Common myeloid progenitor, CD34-positive (primary cell): ENCODE data around the gene FOXP1.

ENCODE experiments used
- CTCF ChIA-PET: fragments of 350-600 bp; sonication (Branson Sonifier 250); formaldehyde crosslinking; loops from one replicate; lab custom pipeline; 2021; ENCODE audit warnings: antibody characterized with exemption; lab: Charles Lee
- POLR2A ChIA-PET: fragments of 350-600 bp; sonication (Branson Sonifier 250); formaldehyde crosslinking; loops from one replicate; lab custom pipeline; 2021; ENCODE audit warnings: antibody characterized with exemption; lab: Charles Lee
- DNase-seq, 3 donors: peaks; one replicate each; pipeline versions ENCODE4 v3.0.0 to v3.0.0-alpha.2; 2013
- H3K27ac ChIP-seq, 2 experiments: 1 replicate in 1 of 2; 2 replicates in 1 of 2; pipeline ENCODE4 v1.7.0; 2013; ENCODE audit warnings: inconsistent platforms in 2 of 2, low read length in 2 of 2, mild to moderate bottlenecking in 2 of 2, low read depth in 1 of 2, moderate library complexity in 1 of 2; ENCODE audit not compliant: severe bottlenecking in 2 of 2, insufficient read depth in 1 of 2, poor library complexity in 1 of 2
- H3K27me3 ChIP-seq, 5 experiments: replicated peaks in 2 of 5; 1 replicate in 3 of 5; 2 replicates in 2 of 5; pipeline versions ENCODE4 v1.6.1 to v1.7.0; 2013; ENCODE audit warnings: low read length in 4 of 5, mild to moderate bottlenecking in 2 of 5, moderate library complexity in 2 of 5, inconsistent platforms in 1 of 5; ENCODE audit not compliant: insufficient read depth in 5 of 5, control insufficient read depth in 4 of 5
- H3K36me3 ChIP-seq, 4 experiments: 1 replicate in 2 of 4; 2 replicates in 2 of 4; pipeline versions ENCODE4 v1.6.1 to v1.7.0; 2013; ENCODE audit warnings: low read length in 3 of 4, control low read depth in 1 of 4, mild to moderate bottlenecking in 1 of 4; ENCODE audit not compliant: control insufficient read depth in 4 of 4, insufficient read depth in 4 of 4
- H3K4me1 ChIP-seq, 4 experiments: 1 replicate in 3 of 4; 2 replicates in 1 of 4; pipeline versions ENCODE4 v1.6.1 to v1.7.1; 2013; ENCODE audit warnings: low read length in 3 of 4, mild to moderate bottlenecking in 3 of 4, control low read depth in 1 of 4, inconsistent platforms in 1 of 4, moderate library complexity in 1 of 4; ENCODE audit not compliant: control insufficient read depth in 4 of 4, insufficient read depth in 4 of 4; ENCODE audit errors: control extremely low read depth in 1 of 4
- H3K4me3 ChIP-seq, 7 experiments: 1 replicate in 4 of 7; 2 replicates in 3 of 7; pipeline versions ENCODE4 v1.5.1 to v1.7.0; 2013; ENCODE audit warnings: mild to moderate bottlenecking in 7 of 7, low read length in 6 of 7, moderate library complexity in 6 of 7, inconsistent platforms in 2 of 7, low read depth in 2 of 7, control low read depth in 1 of 7; ENCODE audit not compliant: insufficient read depth in 4 of 7, control insufficient read depth in 1 of 7; ENCODE audit errors: extremely low read depth in 1 of 7
- H3K9me3 ChIP-seq, 5 experiments: 1 replicate in 4 of 5; 2 replicates in 1 of 5; pipeline versions ENCODE4 v1.6.1 to v1.7.1; 2013; ENCODE audit warnings: low read length in 4 of 5, mild to moderate bottlenecking in 2 of 5, inconsistent platforms in 1 of 5, low read depth in 1 of 5, moderate library complexity in 1 of 5; ENCODE audit not compliant: control insufficient read depth in 4 of 5, insufficient read depth in 2 of 5; ENCODE audit errors: control extremely low read depth in 1 of 5
- WGBS: methylation state at CpG from one replicate; pipeline ENCODE4 v1.1.5; 2013; ENCODE audit not compliant: insufficient coverage; 5-methylcytosine and 5-hydroxymethylcytosine counted together

FOXP1 gene

GRCh38 chr3:71290301-71290700, 293.2 kb downstream of the FOXP1 start:
- WGBS: 87% methylated on average over 2 of the region's 2 CpGs
- POLR2A ChIA-PET: no interaction called here
- no peak overlapping the region for H3K27ac ChIP-seq

DNA sequence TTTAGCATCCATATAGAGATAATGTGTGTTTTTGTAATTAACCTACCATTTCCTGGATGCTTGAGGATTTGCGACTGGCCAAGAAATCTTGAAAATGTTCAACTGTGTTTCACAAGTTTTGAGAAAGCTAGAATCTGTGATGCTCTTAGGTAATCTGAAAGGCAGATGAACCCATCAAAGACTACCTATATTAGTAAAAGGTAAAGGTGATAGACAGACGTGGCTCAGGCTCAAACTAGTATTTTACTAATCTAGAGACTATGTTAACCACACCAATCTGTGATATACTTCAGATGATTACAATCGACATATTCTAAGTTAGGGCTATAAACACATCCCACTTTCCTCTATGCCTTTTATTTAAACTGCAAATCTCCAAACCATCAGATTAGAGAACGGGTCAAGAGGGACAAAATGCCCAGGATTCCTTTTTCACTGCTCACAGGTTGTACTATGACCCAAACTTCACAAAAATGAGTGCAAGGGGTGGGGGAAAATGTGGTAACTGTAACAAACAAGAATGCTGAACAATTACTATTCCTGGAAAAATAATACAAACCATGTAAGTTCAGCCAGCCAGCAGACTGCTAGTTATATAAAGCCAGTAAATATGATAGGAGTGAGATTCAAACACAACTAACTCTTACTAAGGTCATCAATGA, 295.1 kb downstream of the FOXP1 start:
- Histone ChIP-seq H3K27me3 (no peaks in the 10 kb centered on the region), H3K36me3 (peaks cover 0 to 4% (median 2%) of the 10 kb centered on the region in 4 experiments), H3K4me3 (no peak overlapping the region), H3K4me1 (peaks cover 0 to 12% (median 0%) of the 10 kb centered on the region in 4 experiments), H3K27ac (no peak overlapping the region), H3K9me3 (no peaks in the 10 kb centered on the region)
- ChIA-PET POLR2A (no interaction called here), CTCF (interaction anchor here (1.9 kb wide), 1 partner anchor 14 kb away, joined by 6 read pairs; no protein-coding TSS in a partner anchor)
- no peak for DNase-seq
- 100% methylated on average over 1 of the region's 4 CpGs for WGBS

More at GRCh38 chr3:71290301-71290700, 293.2 kb downstream of the FOXP1 start:
- Histone ChIP-seq H3K4me3 (no peak overlapping the region), H3K4me1 (peaks cover 0 to 9% (median 0%) of the 10 kb centered on the region in 4 experiments), H3K36me3 (peaks cover 0 to 4% (median 3%) of the 10 kb centered on the region in 4 experiments), H3K27me3 (no peaks in the 10 kb centered on the region), H3K9me3 (no peaks in the 10 kb centered on the region)
- DNase-seq: no peak
- CTCF ChIA-PET: interaction anchor here (1.0 kb wide), 1 partner anchor 199 kb away, joined by 3 read pairs; no protein-coding TSS in a partner anchor

DNA sequence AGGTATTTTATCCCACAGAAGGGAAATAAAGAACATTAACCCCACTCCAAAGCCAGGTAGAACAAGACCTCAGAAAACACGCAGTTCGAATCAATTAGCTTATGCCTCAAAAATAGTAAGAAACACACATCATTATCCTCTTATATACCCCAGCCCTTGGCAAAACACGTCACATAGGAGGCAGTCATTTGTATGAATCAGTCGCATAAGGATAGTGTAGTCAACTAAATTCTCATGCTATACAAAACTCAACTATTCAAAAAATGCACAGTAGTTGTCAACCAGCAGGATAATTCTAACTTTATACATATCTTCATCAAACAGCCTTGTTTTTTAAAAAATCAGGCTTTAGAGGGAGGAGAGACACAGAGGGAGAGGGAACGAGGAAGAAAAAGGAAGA, 298.4 kb downstream of the FOXP1 start:
- ChIA-PET CTCF (no interaction called here), POLR2A (interaction anchor here (0.6 kb wide), 1 partner anchor 29 kb away, joined by 3 read pairs; no protein-coding TSS in a partner anchor)
- H3K27me3 ChIP-seq: no peaks in the 10 kb centered on the region
- H3K4me3 ChIP-seq: no peak overlapping the region
- H3K36me3 ChIP-seq: peaks cover 0 to 4% (median 0%) of the 10 kb centered on the region in 4 experiments
- no peak overlapping the region for H3K27ac ChIP-seq
- WGBS: 100% methylated on average over 3 of the region's 5 CpGs
- peaks cover 0 to 12% (median 0%) of the 10 kb centered on the region in 4 experiments for H3K4me1 ChIP-seq
- no peak for DNase-seq
- no peaks in the 10 kb centered on the region for H3K9me3 ChIP-seq

- CTCF ChIA-PET: interaction anchor here (0.8 to 1.6 kb wide), 5 partner anchors 18 to 304 kb away, joined by 3 to 4 read pairs (median 3); no protein-coding TSS in a partner anchor
- 100% methylated on average over 1 of the region's 2 CpGs for WGBS
These were observed 300.6 kb downstream of the FOXP1 start for GRCh38 chr3:71282976-71283375.

DNA sequence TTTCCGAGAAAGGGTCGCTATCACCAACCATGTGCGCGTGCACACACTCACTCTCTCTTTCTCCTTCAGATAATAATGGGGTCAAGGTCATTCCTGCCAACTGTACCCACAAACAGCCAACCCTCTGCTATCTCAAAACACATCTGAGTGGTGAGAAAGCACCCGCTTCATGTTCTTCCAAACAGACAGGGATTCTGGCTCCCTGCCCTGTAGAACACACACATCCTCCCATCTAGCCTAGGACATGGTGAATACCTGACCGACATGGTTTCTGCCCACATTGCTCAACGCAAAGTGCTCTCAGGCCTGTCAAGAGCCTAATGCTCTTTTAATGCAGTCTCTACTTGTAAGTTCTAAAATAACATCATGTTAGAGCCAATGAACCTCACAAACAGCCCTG, 302.2 kb downstream of the FOXP1 start:
- Histone ChIP-seq H3K36me3 (peaks cover 0 to 6% (median 0%) of the 10 kb centered on the region in 4 experiments), H3K27me3 (no peaks in the 10 kb centered on the region), H3K4me3 (no peak overlapping the region), H3K9me3 (no peaks in the 10 kb centered on the region), H3K27ac (no peak overlapping the region), H3K4me1 (peaks cover 0 to 10% (median 0%) of the 10 kb centered on the region in 4 experiments)
- ChIA-PET CTCF (interaction anchor here (1.6 kb wide), 1 partner anchor 305 kb away, joined by 3 read pairs; no protein-coding TSS in a partner anchor), POLR2A (no interaction called here)
- WGBS: 93% methylated on average over 7 of the region's 7 CpGs
- peak in 2 of 3 donors; percentile 25 to 52 for DNase-seq

More at GRCh38 chr3:71282976-71283375, 300.6 kb downstream of the FOXP1 start:
- H3K36me3 ChIP-seq: peaks cover 0 to 6% (median 0%) of the 10 kb centered on the region in 4 experiments
- no peak overlapping the region for H3K27ac ChIP-seq
- no peak for DNase-seq
- H3K4me3 ChIP-seq: no peak overlapping the region
- H3K9me3 ChIP-seq: no peaks in the 10 kb centered on the region
- H3K4me1 ChIP-seq: peaks cover 0 to 12% (median 0%) of the 10 kb centered on the region in 4 experiments
- POLR2A ChIA-PET: no interaction called here
- no peaks in the 10 kb centered on the region for H3K27me3 ChIP-seq

GRCh38 chr3:71277341-71277740, 306.2 kb downstream of the FOXP1 start:
- CTCF ChIA-PET: no interaction called here

GRCh38 chr3:71276531-71276930, 307.0 kb downstream of the FOXP1 start:
- CTCF ChIA-PET: interaction anchor here (1.5 kb wide), 1 partner anchor 9 kb away, joined by 3 read pairs; no protein-coding TSS in a partner anchor
- Histone ChIP-seq H3K27me3 (no peaks in the 10 kb centered on the region), H3K4me3 (no peak overlapping the region), H3K9me3 (no peaks in the 10 kb centered on the region), H3K27ac (no peak overlapping the region), H3K36me3 (peaks cover 0 to 7% (median 1%) of the 10 kb centered on the region in 4 experiments), H3K4me1 (peaks cover 0 to 4% (median under 1%) of the 10 kb centered on the region in 4 experiments)
- no peak for DNase-seq
- 100% methylated on average over 1 of the region's 4 CpGs for WGBS
- POLR2A ChIA-PET: no interaction called here

More at GRCh38 chr3:71277341-71277740, 306.2 kb downstream of the FOXP1 start:
- POLR2A ChIA-PET: no interaction called here
- Histone ChIP-seq H3K27me3 (no peaks in the 10 kb centered on the region), H3K27ac (no peak overlapping the region), H3K9me3 (no peaks in the 10 kb centered on the region), H3K4me3 (no peak overlapping the region), H3K4me1 (no peaks in the 10 kb centered on the region), H3K36me3 (peaks cover 0 to 8% (median 1%) of the 10 kb centered on the region in 4 experiments)
- DNase-seq: no peak
- WGBS: 93% methylated on average over 2 of the region's 3 CpGs
